PC-3 (cell line): Measurements from ENCODE around the gene SSR2. TPM values are rescaled to one million over a fixed set of nuclear protein-coding genes. Genes with fewer than 3 reads are reported as not detected.

Experiments used
- ATAC-seq: fragments of 200-7000 bp; cut with Tn5 transposase; 2 replicates; pipeline ENCODE4 v1.9.1; 2020; ENCODE audit warnings: mild to moderate bottlenecking, moderate library complexity
- BruUV-seq: library from RNA; stranded (reverse); fragments of 400-500 nt; replicated peaks from 2 replicates; lab custom pipeline; 2021; lab: Mats Ljungman, UMichigan
- CTCF ChIA-PET: fragments of 300-600 bp; sonication (Branson Sonifier 250); formaldehyde crosslinking; loops from one replicate; lab custom pipeline; 2022; ENCODE audit warnings: antibody characterized with exemption; lab: Charles Lee
- POLR2A ChIA-PET: fragments of 300-600 bp; sonication (Branson Sonifier 250); formaldehyde crosslinking; loops from one replicate; lab custom pipeline; 2022; ENCODE audit warnings: antibody characterized with exemption; ENCODE audit not compliant: unreplicated experiment; lab: Charles Lee
- DNase-seq: peaks from one replicate; pipeline ENCODE4 v3.0.0-alpha.2; 2015
- H2AFZ ChIP-seq: fragments of 300-600 bp; sonication (generic); 2 replicates; pipeline ENCODE4 v1.6.0; 2016; ENCODE audit warnings: antibody characterized with exemption, low read length
- H3F3A ChIP-seq: fragments of 300-600 bp; sonication (generic); one replicate; pipeline ENCODE4 v1.6.0; 2017; ENCODE audit warnings: antibody characterized with exemption, low read length, control low read depth, mild to moderate bottlenecking; ENCODE audit not compliant: unreplicated experiment
- H3K27ac ChIP-seq: fragments of 300-600 bp; sonication (generic); 2 replicates; pipeline ENCODE4 v1.5.1; 2016; ENCODE audit warnings: mild to moderate bottlenecking, low read length
- H3K27me3 ChIP-seq: fragments of 300-600 bp; sonication (generic); 2 replicates; pipeline ENCODE4 v1.6.1; 2016; ENCODE audit warnings: low read length, mixed read lengths
- H3K36me3 ChIP-seq: fragments of 300-600 bp; sonication (generic); 2 replicates; pipeline ENCODE4 v1.6.1; 2016; ENCODE audit warnings: low read depth, mixed run types, low read length, mixed read lengths
- H3K4me1 ChIP-seq: fragments of 300-600 bp; sonication (generic); 2 replicates; pipeline ENCODE4 v1.5.1; 2016; ENCODE audit warnings: low read length; ENCODE audit not compliant: insufficient read depth
- H3K4me2 ChIP-seq: fragments of 300-600 bp; sonication (generic); 2 replicates; pipeline ENCODE4 v1.6.0; 2016; ENCODE audit warnings: low read length
- H3K4me3 ChIP-seq: fragments of 300-600 bp; sonication (generic); 2 replicates; pipeline ENCODE4 v1.5.1; 2016; ENCODE audit warnings: mild to moderate bottlenecking, low read length, mixed read lengths
- H3K79me2 ChIP-seq: fragments of 300-600 bp; sonication (generic); 2 replicates; pipeline ENCODE4 v1.6.1; 2017; ENCODE audit warnings: low read length, mixed read lengths
- H3K9ac ChIP-seq: fragments of 300-600 bp; sonication (generic); 2 replicates; pipeline ENCODE4 v1.6.0; 2016; ENCODE audit warnings: mild to moderate bottlenecking, low read length
- H3K9me2 ChIP-seq: fragments of 300-600 bp; sonication (generic); replicated peaks from 2 replicates; pipeline ENCODE4 v1.6.1; 2016; ENCODE audit warnings: mixed run types, low read length, mixed read lengths
- H3K9me3 ChIP-seq: fragments of 300-600 bp; sonication (generic); 2 replicates; pipeline ENCODE4 v1.6.1; 2016; ENCODE audit warnings: low read length, mixed read lengths
- H4K20me1 ChIP-seq: fragments of 300-600 bp; sonication (generic); 2 replicates; pipeline ENCODE4 v1.6.1; 2016; ENCODE audit warnings: low read length, mixed read lengths
- CTCF ChIP-seq: fragments of 300-600 bp; sonication (generic); conservative IDR thresholded peaks from 2 replicates; pipeline ENCODE4 v1.5.1; 2017; ENCODE audit warnings: antibody characterized with exemption, low read depth, mild to moderate bottlenecking, low read length
- EZH2 ChIP-seq: fragments of 300-600 bp; sonication (generic); IDR thresholded peaks from one replicate; pipeline ENCODE4 v1.6.1; 2017; ENCODE audit warnings: antibody characterized with exemption, mild to moderate bottlenecking, low read length; ENCODE audit not compliant: unreplicated experiment
- EZH2phosphoT487 ChIP-seq: fragments of 300-600 bp; sonication (generic); IDR thresholded peaks from 2 replicates; pipeline ENCODE4 v1.6.1; 2018; ENCODE audit warnings: mild to moderate bottlenecking, antibody characterized with exemption, low read length, borderline replicate concordance
- intact Hi-C: fragments of 100-400 bp; cut with micrococcal nuclease; formaldehyde crosslinking; loops from 2 replicates; pipeline ENCODE4 v1.9.0; 2023
- total RNA-seq: library from RNA; depleted of rRNA; stranded (reverse); fragments of >200 nt; gene quantifications from 2 replicates; pipeline ENCODE4 v1.2.3, GENCODE V29; 2014

Gene SSR2
- total RNA-seq, 1 experiment from 2014 or later: 293 TPM

DNA sequence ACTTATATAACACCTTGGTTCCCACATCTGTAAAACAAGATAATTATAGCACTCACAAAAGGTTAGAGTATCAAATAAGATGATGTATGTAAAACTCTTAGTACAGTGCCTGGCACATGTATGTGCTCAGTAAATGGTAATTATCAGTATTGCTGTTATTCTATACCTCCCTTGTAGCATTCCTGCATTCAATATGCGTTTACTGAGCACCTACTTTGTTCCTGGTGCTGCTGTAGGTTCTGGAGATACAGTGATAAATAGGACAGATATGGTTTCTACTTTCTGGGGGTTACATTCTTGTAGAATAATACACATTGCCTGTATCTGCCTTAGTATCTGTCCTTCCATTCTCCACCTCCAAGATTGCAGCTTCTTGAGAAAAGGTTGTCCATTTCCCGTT lies 1.2 kb upstream of the SSR2 start:
- Histone ChIP-seq H2AFZ (no peak overlapping the region), H3K27me3 (no peaks in the 10 kb centered on the region), H3K4me2 (no peak overlapping the region), H3K9me2 (no peaks in the 10 kb centered on the region), H3K9me3 (no peaks in the 10 kb centered on the region), H3K27ac (no peak overlapping the region), H3K4me3 (no peak overlapping the region), H4K20me1 (0 out of 2 replicates have a peak, but pooled peaks cover 3% of the 10 kb centered on the region), H3K79me2 (peaks cover 29% of the 10 kb centered on the region), H3F3A (no peaks in the 10 kb centered on the region), H3K36me3 (peaks cover 14% of the 10 kb centered on the region), H3K9ac (no peak overlapping the region), H3K4me1 (peaks cover 6% of the 10 kb centered on the region; the same call in 1 of the 2 replicates)
- ChIA-PET POLR2A (no interaction called here), CTCF (no interaction called here)
- intact Hi-C loops: loop anchor here (1.0 kb wide), 1 partner anchor 32 kb away; the partner anchor contains the start of gene LAMTOR2
- DNase-seq (no peak), ATAC-seq (no peak)
- BruUV-seq: no TSS peak
- TF ChIP-seq EZH2: no peak
- TF ChIP-seq EZH2phosphoT487: no peak
- no peak for TF ChIP-seq CTCF

DNA sequence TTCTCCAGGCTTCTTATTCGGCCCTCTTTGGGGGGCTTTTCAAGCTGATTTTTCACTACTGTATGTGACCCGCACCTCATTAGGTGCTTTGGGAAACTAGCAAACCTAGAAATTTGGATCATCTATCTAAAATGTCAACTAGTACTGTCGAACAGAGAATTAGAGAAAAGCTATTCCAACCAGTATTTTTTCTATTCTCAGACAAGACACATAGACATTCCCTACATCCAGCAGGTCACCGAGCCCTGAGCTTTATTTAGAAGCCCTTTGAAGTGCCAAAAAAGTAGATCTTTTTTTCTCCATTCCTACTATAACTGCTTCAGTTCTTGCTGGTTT lies 310 bp upstream of the SSR2 start:
- intact Hi-C loops: loop anchor here (1.0 kb wide), 1 partner anchor 33 kb away; the partner anchor contains the start of gene LAMTOR2
- H3K36me3 ChIP-seq: peaks cover 20% of the 10 kb centered on the region
- H3K79me2 ChIP-seq: peaks cover 34% of the 10 kb centered on the region
- POLR2A ChIA-PET: interaction anchor here (0.6 to 0.7 kb wide), 2 partner anchors 8 to 11 kb away, joined by 3 to 4 read pairs; no protein-coding TSS in a partner anchor
- ATAC-seq: no peak
- no peaks in the 10 kb centered on the region for H3F3A ChIP-seq
- CTCF ChIA-PET: no interaction called here
- BruUV-seq: no TSS peak
- H3K4me1 ChIP-seq: peaks cover 6% of the 10 kb centered on the region; the same call in 1 of the 2 replicates
- H3K27me3 ChIP-seq: no peaks in the 10 kb centered on the region
- no peaks in the 10 kb centered on the region for H3K9me2 ChIP-seq
- peak overlapping the region; percentile 75 for H3K4me3 ChIP-seq
- no peaks in the 10 kb centered on the region for H3K9me3 ChIP-seq
- 0 out of 2 replicates have a peak, but pooled peaks cover 3% of the 10 kb centered on the region for H4K20me1 ChIP-seq
- no peak overlapping the region for H3K27ac ChIP-seq
- TF ChIP-seq CTCF (no peak), EZH2phosphoT487 (no peak), EZH2 (no peak)
- peak overlapping the region; percentile 67; the same call in 1 of the 2 replicates for H3K9ac ChIP-seq
- no peak for DNase-seq
- H2AFZ ChIP-seq: peak overlapping the region; percentile 72
- peak overlapping the region; percentile 88 for H3K4me2 ChIP-seq

DNA sequence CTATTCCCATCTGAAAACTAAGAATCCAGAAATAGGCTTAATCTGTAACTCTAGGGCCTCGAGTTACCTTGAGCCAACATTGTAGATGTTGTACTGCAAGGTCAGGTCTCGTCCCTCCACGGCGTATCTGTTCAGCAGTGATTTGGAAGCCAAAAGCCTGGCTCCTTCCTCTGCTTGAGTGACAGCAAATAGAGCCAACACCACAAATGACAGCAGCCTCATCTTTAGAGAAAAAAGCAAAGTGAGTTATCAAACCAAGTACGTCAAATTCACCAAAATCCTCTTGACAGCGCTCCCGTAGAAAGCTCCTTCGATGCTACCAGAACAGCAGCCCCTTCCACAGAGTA lies 832 bp downstream of the SSR2 start:
- Histone ChIP-seq H3K4me2 (peak overlapping the region; percentile 88), H3K27ac (no peak overlapping the region), H3K36me3 (peaks cover 21% of the 10 kb centered on the region), H3F3A (no peaks in the 10 kb centered on the region), H3K9me3 (no peaks in the 10 kb centered on the region), H3K9ac (peak overlapping the region; percentile 67), H3K4me1 (peaks cover 6% of the 10 kb centered on the region; the same call in 1 of the 2 replicates), H2AFZ (no peak overlapping the region), H3K79me2 (peaks cover 34% of the 10 kb centered on the region), H3K27me3 (no peaks in the 10 kb centered on the region), H3K9me2 (no peaks in the 10 kb centered on the region), H3K4me3 (peak overlapping the region; percentile 75), H4K20me1 (0 out of 2 replicates have a peak, but pooled peaks cover 3% of the 10 kb centered on the region)
- ATAC-seq: no peak
- no peak for DNase-seq
- no peak for TF ChIP-seq EZH2
- no peak for TF ChIP-seq CTCF
- CTCF ChIA-PET: no interaction called here
- intact Hi-C loops: loop anchor here (1.0 kb wide), 1 partner anchor 82 kb away; no protein-coding TSS in a partner anchor
- BruUV-seq: TSS peak; percentile 68
- POLR2A ChIA-PET: interaction anchor here (0.7 kb wide), 1 partner anchor 17 kb away, joined by 14 read pairs; no protein-coding TSS in a partner anchor
